Esophagus muscularis mucosa (tissue), 4 donors: ENCODE data around the gene TASOR2. TPM values are rescaled to one million over a fixed set of nuclear protein-coding genes. Genes with fewer than 3 reads are reported as not detected.

Source experiments
- DNase-seq: peaks from one replicate; pipeline ENCODE4 v3.0.0-alpha.2; 2017; ENCODE audit errors: extremely low spot score
- H3K27ac ChIP-seq, 4 donors: fragments of 200-600 bp; sonication (generic); replicated peaks in 1 of 4; 1 replicate in 3 of 4; 2 replicates in 1 of 4; pipeline ENCODE4 v1.5.1; 2016 to 2019; ENCODE audit warnings: mild to moderate bottlenecking in 1 of 4
- H3K27me3 ChIP-seq, 4 donors: fragments of 200-600 bp; sonication (generic); one replicate each; pipeline versions ENCODE4 v1.5.1 to v1.6.0; 2016 to 2019
- H3K36me3 ChIP-seq, 4 donors: fragments of 200-600 bp; sonication (generic); one replicate each; pipeline ENCODE4 v1.5.1; 2016 to 2019
- H3K4me1 ChIP-seq, 4 donors: fragments of 200-600 bp; sonication (generic); one replicate each; pipeline ENCODE4 v1.5.1; 2016 to 2019
- H3K4me3 ChIP-seq, 4 donors: fragments of 200-600 bp; sonication (generic); 1 replicate in 2 of 4; 2 replicates in 2 of 4; pipeline ENCODE4 v1.5.1; 2016 to 2019; ENCODE audit warnings: mild to moderate bottlenecking in 4 of 4, moderate library complexity in 1 of 4
- H3K9me3 ChIP-seq, 4 donors: fragments of 200-600 bp; sonication (generic); 1 replicate in 3 of 4; 2 replicates in 1 of 4; pipeline ENCODE4 v1.5.1; 2016 to 2019
- EP300 ChIP-seq: sonication (generic); formaldehyde crosslinking; IDR thresholded peaks from one replicate; pipeline ENCODE4 v1.6.1; 2017; ENCODE audit warnings: antibody characterized with exemption
- POLR2A ChIP-seq: fragments of 450-650 bp; IDR thresholded peaks from one replicate; pipeline ENCODE4 v1.6.1; 2017; ENCODE audit warnings: antibody characterized with exemption, moderate library complexity, mild to moderate bottlenecking, low read depth
- POLR2AphosphoS5 ChIP-seq, 2 donors: sonication (generic); formaldehyde crosslinking; IDR thresholded peaks; one replicate each; pipeline ENCODE4 v1.6.1; 2017; ENCODE audit warnings: antibody characterized with exemption in 2 of 2
- WGBS: methylation state at CpG from one replicate; pipeline ENCODE4 v1.1.5; 2018; 5-methylcytosine and 5-hydroxymethylcytosine counted together
- intact Hi-C: fragments of 100-400 bp; cut with DNase I; formaldehyde crosslinking; loops from one replicate; pipeline ENCODE4 v1.15.1; 2023
- total RNA-seq, 4 donors: library from RNA; depleted of rRNA; stranded (reverse); fragments of >200 nt; gene quantifications; one replicate each; pipeline versions ENCODE4 v1.1.0 to v1.2.1, GENCODE V29; 2016
- TF ChIP-seq, protein P1 (sequence below), 3 experiments: fragments of 200-600 bp in 2 of 3; fragments of 450-650 bp in 1 of 3; sonication (generic) in 2 of 3; IDR thresholded peaks; one replicate each; pipeline ENCODE4 v1.5.1; 2017 to 2019; ENCODE audit warnings: antibody characterized with exemption in 3 of 3, mild to moderate bottlenecking in 2 of 3, moderate library complexity in 1 of 3

TASOR2 gene
- total RNA-seq, 4 donors from 2014 or later = 56.9 to 66.3 (median 63.9) TPM

DNA sequence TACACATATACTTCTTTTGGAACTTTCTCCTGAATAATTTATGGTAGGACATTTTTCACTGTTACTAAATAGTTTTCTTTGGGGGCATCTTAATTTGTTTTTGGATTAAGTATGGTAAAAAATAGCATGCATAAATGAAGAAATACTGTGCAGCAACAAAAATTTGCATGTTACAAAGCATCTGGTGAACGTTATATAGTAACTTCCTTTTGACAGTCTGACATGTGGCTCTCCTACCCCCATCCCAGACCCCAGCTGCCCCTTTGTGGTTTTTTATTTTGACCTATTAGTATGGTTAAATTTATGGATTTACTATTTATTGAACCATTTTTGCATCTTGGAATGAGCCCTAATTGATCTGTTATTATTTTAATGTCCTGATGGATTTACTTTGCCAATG lies 9.9 kb downstream of the TASOR2 start:
- no peak for DNase-seq
- TF ChIP-seq POLR2A (no peak), EP300 (no peak)
- TF ChIP-seq, protein P1, sequence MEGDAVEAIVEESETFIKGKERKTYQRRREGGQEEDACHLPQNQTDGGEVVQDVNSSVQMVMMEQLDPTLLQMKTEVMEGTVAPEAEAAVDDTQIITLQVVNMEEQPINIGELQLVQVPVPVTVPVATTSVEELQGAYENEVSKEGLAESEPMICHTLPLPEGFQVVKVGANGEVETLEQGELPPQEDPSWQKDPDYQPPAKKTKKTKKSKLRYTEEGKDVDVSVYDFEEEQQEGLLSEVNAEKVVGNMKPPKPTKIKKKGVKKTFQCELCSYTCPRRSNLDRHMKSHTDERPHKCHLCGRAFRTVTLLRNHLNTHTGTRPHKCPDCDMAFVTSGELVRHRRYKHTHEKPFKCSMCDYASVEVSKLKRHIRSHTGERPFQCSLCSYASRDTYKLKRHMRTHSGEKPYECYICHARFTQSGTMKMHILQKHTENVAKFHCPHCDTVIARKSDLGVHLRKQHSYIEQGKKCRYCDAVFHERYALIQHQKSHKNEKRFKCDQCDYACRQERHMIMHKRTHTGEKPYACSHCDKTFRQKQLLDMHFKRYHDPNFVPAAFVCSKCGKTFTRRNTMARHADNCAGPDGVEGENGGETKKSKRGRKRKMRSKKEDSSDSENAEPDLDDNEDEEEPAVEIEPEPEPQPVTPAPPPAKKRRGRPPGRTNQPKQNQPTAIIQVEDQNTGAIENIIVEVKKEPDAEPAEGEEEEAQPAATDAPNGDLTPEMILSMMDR (IDR thresholded peaks at IDR 0.05) = no peak
- Histone ChIP-seq H3K36me3 (no peaks in the 10 kb centered on the region), H3K4me3 (no peak overlapping the region), H3K9me3 (no peaks in the 10 kb centered on the region), H3K27ac (no peak overlapping the region), H3K4me1 (peaks cover 10 to 37% (median 28%) of the 10 kb centered on the region in 4 donors), H3K27me3 (no peaks in the 10 kb centered on the region)
- 73% methylated on average over 1 of the region's 1 CpG for WGBS
- intact Hi-C loops = no loop called here

DNA sequence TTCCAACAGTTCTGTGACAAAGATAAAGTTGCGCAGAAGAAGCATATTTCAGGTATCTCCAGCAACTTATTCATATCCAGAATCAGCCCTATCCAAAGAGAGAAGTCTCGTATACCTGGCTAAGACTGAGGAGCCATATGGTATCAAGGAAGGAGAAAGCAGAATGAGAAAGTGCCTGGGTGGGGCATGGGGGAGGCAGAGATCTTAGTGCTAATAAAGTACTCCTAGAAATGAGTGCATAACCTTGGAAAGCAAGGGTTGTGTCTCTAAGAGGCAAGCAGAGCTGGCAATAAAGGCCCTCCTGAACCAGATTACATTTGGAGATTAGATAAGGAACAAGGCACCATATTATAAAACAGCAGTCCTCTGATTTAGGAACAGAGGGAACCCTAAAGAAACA lies 12.7 kb downstream of the TASOR2 start:
- Histone ChIP-seq H3K4me1 (peaks cover 8 to 25% (median 19%) of the 10 kb centered on the region in 4 donors), H3K9me3 (no peaks in the 10 kb centered on the region), H3K36me3 (no peaks in the 10 kb centered on the region), H3K27ac (no peak overlapping the region), H3K4me3 (no peak overlapping the region), H3K27me3 (no peaks in the 10 kb centered on the region)
- 97% methylated on average over 2 of the region's 2 CpGs for WGBS
- DNase-seq = no peak
- TF ChIP-seq EP300 (no peak), POLR2A (no peak), POLR2AphosphoS5 (IDR thresholded peaks at IDR 0.05) (no peak)
- TF ChIP-seq, protein P1 (IDR thresholded peaks at IDR 0.05) = no peak
- intact Hi-C loops = no loop called here

- DNase-seq = no peak
- Histone ChIP-seq H3K36me3 (no peaks in the 10 kb centered on the region), H3K27ac (no peak overlapping the region), H3K9me3 (no peaks in the 10 kb centered on the region), H3K4me3 (no peak overlapping the region), H3K27me3 (no peaks in the 10 kb centered on the region), H3K4me1 (peaks cover 5 to 18% (median 12%) of the 10 kb centered on the region in 4 donors)
- TF ChIP-seq EP300 (no peak), POLR2A (no peak), POLR2AphosphoS5 (IDR thresholded peaks at IDR 0.05) (no peak)
- TF ChIP-seq, protein P1 (IDR thresholded peaks at IDR 0.05) = no peak
- 100% methylated on average over 1 of the region's 1 CpG for WGBS
- intact Hi-C loops = no loop called here
These were observed 13.4 kb downstream of the TASOR2 start for GRCh38 chr10:5698062-5698461.

GRCh38 chr10:5708356-5708755 lies 23.7 kb downstream of the TASOR2 start:
- intact Hi-C loops = no loop called here
- TF ChIP-seq POLR2AphosphoS5 (IDR thresholded peaks at IDR 0.05) (no peak), EP300 (no peak)
- TF ChIP-seq, protein P1 (IDR thresholded peaks at IDR 0.05) = no peak

DNA sequence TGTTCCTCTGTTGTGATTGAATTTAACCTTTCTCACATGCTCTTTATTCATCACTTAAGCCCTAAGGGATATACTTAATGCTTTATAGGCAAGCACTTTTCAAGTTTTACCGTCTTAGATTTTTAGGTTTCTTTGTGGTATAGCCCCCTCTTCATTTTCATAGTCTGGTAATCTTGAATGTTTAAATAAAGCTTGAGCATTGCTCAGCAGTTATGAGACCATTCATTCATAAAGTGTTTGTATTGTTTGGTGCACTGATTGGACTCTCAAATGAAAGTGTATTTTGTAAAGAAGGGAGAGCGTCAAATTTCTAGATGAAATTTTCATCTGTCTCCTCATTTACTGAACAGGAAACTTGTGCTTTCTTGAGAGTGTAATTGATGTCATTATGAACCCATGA lies 25.2 kb downstream of the TASOR2 start:
- Histone ChIP-seq H3K27ac (no peak overlapping the region), H3K36me3 (no peaks in the 10 kb centered on the region), H3K4me1 (peaks cover 6 to 17% (median 11%) of the 10 kb centered on the region in 4 donors), H3K9me3 (no peaks in the 10 kb centered on the region), H3K4me3 (no peak overlapping the region), H3K27me3 (no peaks in the 10 kb centered on the region)
- DNase-seq = no peak
- 85% methylated on average over 2 of the region's 2 CpGs for WGBS
- TF ChIP-seq, protein P1 (IDR thresholded peaks at IDR 0.05) = no peak
- TF ChIP-seq POLR2AphosphoS5 (IDR thresholded peaks at IDR 0.05) (no peak), POLR2A (no peak), EP300 (no peak)
- intact Hi-C loops = no loop called here

More at GRCh38 chr10:5708356-5708755, 23.7 kb downstream of the TASOR2 start:
- Histone ChIP-seq H3K4me1 (peaks cover 6 to 10% (median 8%) of the 10 kb centered on the region in 4 donors), H3K9me3 (no peaks in the 10 kb centered on the region), H3K4me3 (no peak overlapping the region), H3K36me3 (no peaks in the 10 kb centered on the region), H3K27ac (no peak overlapping the region), H3K27me3 (no peaks in the 10 kb centered on the region)
- DNase-seq = no peak
